ENCODE measurements around the gene MS4A4A.

The MS4A4A gene

GRCh38 chr11:60307507-60308195, 27.2 kb downstream of the MS4A4A start:
- no peak overlapping the region for H3K4me2 ChIP-seq (ENCODE audit: low read depth, low read length, poor library complexity, severe bottlenecking)
- no peak for TF ChIP-seq EZH2phosphoT487 (IDR thresholded peaks at IDR 0.05; ENCODE audit: borderline replicate concordance)
- no peak for TF ChIP-seq CTCF (conservative IDR thresholded peaks at IDR 0.05; ENCODE audit: low read length)
- no peaks in the 10 kb centered on the region for H3K27me3 ChIP-seq (ENCODE audit: insufficient read depth, low read length, poor library complexity, severe bottlenecking)
- no peaks in the 10 kb centered on the region for H3K9me3 ChIP-seq (ENCODE audit: insufficient read depth, low read depth, low read length)
- H3F3A ChIP-seq (ENCODE audit: low read depth): no peaks in the 10 kb centered on the region
- no peak overlapping the region for H3K9ac ChIP-seq (ENCODE audit: low read depth, low read length, poor library complexity, severe bottlenecking)
- no peaks in the 10 kb centered on the region for H3K4me1 ChIP-seq (ENCODE audit: insufficient read depth, low read length, poor library complexity, severe bottlenecking)
- no peaks in the 10 kb centered on the region for H3K79me2 ChIP-seq (ENCODE audit: insufficient read depth, low read length)
- no peaks in the 10 kb centered on the region for H3K9me2 ChIP-seq (replicated peaks; ENCODE audit: low read depth, low read length)
- no peaks in the 10 kb centered on the region for H4K20me1 ChIP-seq (ENCODE audit: insufficient read depth, low read length, poor library complexity, severe bottlenecking)
- H3K4me3 ChIP-seq (ENCODE audit: low read length, poor library complexity, severe bottlenecking): no peak overlapping the region
- H3K36me3 ChIP-seq (ENCODE audit: insufficient read depth, low read length): no peaks in the 10 kb centered on the region
- H2AFZ ChIP-seq (ENCODE audit: low read length): no peak overlapping the region

- H3K27me3 ChIP-seq (ENCODE audit: insufficient read depth, low read length, poor library complexity, severe bottlenecking): no peaks in the 10 kb centered on the region
- no peak overlapping the region for H3K4me2 ChIP-seq (ENCODE audit: low read depth, low read length, poor library complexity, severe bottlenecking)
- no peak overlapping the region for H3K4me3 ChIP-seq (ENCODE audit: low read length, poor library complexity, severe bottlenecking)
- no peak overlapping the region for H3K9ac ChIP-seq (ENCODE audit: low read depth, low read length, poor library complexity, severe bottlenecking)
- H3K9me3 ChIP-seq (ENCODE audit: insufficient read depth, low read depth, low read length): no peaks in the 10 kb centered on the region
- no peaks in the 10 kb centered on the region for H3K36me3 ChIP-seq (ENCODE audit: insufficient read depth, low read length)
- no peaks in the 10 kb centered on the region for H3K4me1 ChIP-seq (ENCODE audit: insufficient read depth, low read length, poor library complexity, severe bottlenecking)
- no peaks in the 10 kb centered on the region for H3F3A ChIP-seq (ENCODE audit: low read depth)
- no peaks in the 10 kb centered on the region for H4K20me1 ChIP-seq (ENCODE audit: insufficient read depth, low read length, poor library complexity, severe bottlenecking)
- no peaks in the 10 kb centered on the region for H3K79me2 ChIP-seq (ENCODE audit: insufficient read depth, low read length)
- no peaks in the 10 kb centered on the region for H3K9me2 ChIP-seq (replicated peaks; ENCODE audit: low read depth, low read length)
- no peak overlapping the region for H2AFZ ChIP-seq (ENCODE audit: low read length)
- TF ChIP-seq CTCF (conservative IDR thresholded peaks at IDR 0.05; ENCODE audit: low read length) (no peak), EZH2phosphoT487 (IDR thresholded peaks at IDR 0.05; ENCODE audit: borderline replicate concordance) (no peak)
Measured at GRCh38 chr11:60310407-60310998, 30.0 kb downstream of the MS4A4A start.

- no peak overlapping the region for H3K9ac ChIP-seq (ENCODE audit: low read depth, low read length, poor library complexity, severe bottlenecking)
- 0 out of 2 replicates have a peak, but pooled peaks cover 3% of the 10 kb centered on the region for H3K9me3 ChIP-seq (ENCODE audit: insufficient read depth, low read depth, low read length)
- H3K4me3 ChIP-seq (ENCODE audit: low read length, poor library complexity, severe bottlenecking): no peak overlapping the region
- peaks cover 11% of the 10 kb centered on the region for H3K27me3 ChIP-seq (ENCODE audit: insufficient read depth, low read length, poor library complexity, severe bottlenecking)
- H3F3A ChIP-seq (ENCODE audit: low read depth): no peaks in the 10 kb centered on the region
- no peaks in the 10 kb centered on the region for H4K20me1 ChIP-seq (ENCODE audit: insufficient read depth, low read length, poor library complexity, severe bottlenecking)
- H3K9me2 ChIP-seq (replicated peaks; ENCODE audit: low read depth, low read length): no peaks in the 10 kb centered on the region
- no peak for TF ChIP-seq CTCF (conservative IDR thresholded peaks at IDR 0.05; ENCODE audit: low read length)
- no peak for TF ChIP-seq EZH2phosphoT487 (IDR thresholded peaks at IDR 0.05; ENCODE audit: borderline replicate concordance)
- H3K36me3 ChIP-seq (ENCODE audit: insufficient read depth, low read length): no peaks in the 10 kb centered on the region
- H3K4me1 ChIP-seq (ENCODE audit: insufficient read depth, low read length, poor library complexity, severe bottlenecking): no peaks in the 10 kb centered on the region
- H3K4me2 ChIP-seq (ENCODE audit: low read depth, low read length, poor library complexity, severe bottlenecking): no peak overlapping the region
- no peak overlapping the region for H2AFZ ChIP-seq (ENCODE audit: low read length)
- H3K79me2 ChIP-seq (ENCODE audit: insufficient read depth, low read length): no peaks in the 10 kb centered on the region
Measured at GRCh38 chr11:60314635-60315321, 34.3 kb downstream of the MS4A4A start.

All from Loucy (cell line).